Progenitor cell of endocrine pancreas (in vitro differentiated cells): ENCODE data around the gene SLC8A2. TPM values are rescaled to one million over a fixed set of nuclear protein-coding genes. Genes with fewer than 3 reads are reported as not detected.

Experiments
- DNase-seq: peaks from one replicate; pipeline ENCODE4 v3.0.0; 2021; ENCODE audit warnings: low spot score; ENCODE audit not compliant: unreplicated experiment
- H3K27ac Mint-ChIP-seq: 2 replicates; pipeline ENCODE4 v1.8.0; 2021; ENCODE audit warnings: mild to moderate bottlenecking, moderate library complexity, mixed read lengths
- H3K27me3 Mint-ChIP-seq: 2 replicates; pipeline ENCODE4 v1.8.0; 2021; ENCODE audit warnings: mixed read lengths
- H3K36me3 Mint-ChIP-seq: 2 replicates; pipeline ENCODE4 v1.8.0; 2022; ENCODE audit warnings: mixed read lengths; ENCODE audit not compliant: insufficient read depth
- H3K4me1 Mint-ChIP-seq: 2 replicates; pipeline ENCODE4 v1.8.0; 2021; ENCODE audit warnings: low read depth, mixed read lengths
- H3K4me3 Mint-ChIP-seq: 2 replicates; pipeline ENCODE4 v1.8.0; 2021; ENCODE audit warnings: low read depth, mild to moderate bottlenecking, moderate library complexity, mixed read lengths
- H3K9me3 Mint-ChIP-seq: 2 replicates; pipeline ENCODE4 v1.8.0; 2021; ENCODE audit warnings: low read depth, mixed read lengths
- CTCF ChIP-seq: fragments of 200-600 bp; sonication (generic); IDR thresholded peaks from one replicate; pipeline ENCODE4 v1.5.0; 2021; ENCODE audit warnings: antibody characterized with exemption, mild to moderate bottlenecking; ENCODE audit not compliant: unreplicated experiment
- total RNA-seq: library from RNA; stranded (reverse); gene quantifications from 2 replicates; pipeline ENCODE4 v1.2.1, GENCODE V29; 2021

The SLC8A2 gene
- total RNA-seq, 1 donor from 2014 or later: 1.2 TPM

GRCh38 chr19:47427241-47428176 is 44.2 kb downstream of the SLC8A2 start:
- Mint-ChIP-seq H3K27me3 (peaks cover 50% of the 10 kb centered on the region), H3K36me3 (no peaks in the 10 kb centered on the region), H3K27ac (peak overlapping the region; percentile 86), H3K9me3 (no peaks in the 10 kb centered on the region), H3K4me1 (peaks cover 3% of the 10 kb centered on the region), H3K4me3 (peak overlapping the region; percentile 25)
- DNase-seq: peak; percentile 84
- TF ChIP-seq CTCF: peak; percentile 86

GRCh38 chr19:47423203-47423882 is 48.4 kb downstream of the SLC8A2 start:
- TF ChIP-seq CTCF: no peak
- H3K27ac Mint-ChIP-seq: no peak overlapping the region
- no peaks in the 10 kb centered on the region for H3K36me3 Mint-ChIP-seq
- no peak overlapping the region for H3K4me3 Mint-ChIP-seq
- H3K4me1 Mint-ChIP-seq: peaks cover 15% of the 10 kb centered on the region
- H3K9me3 Mint-ChIP-seq: no peaks in the 10 kb centered on the region
- DNase-seq: no peak
- peaks cover 59% of the 10 kb centered on the region for H3K27me3 Mint-ChIP-seq

- Mint-ChIP-seq H3K4me1 (peaks cover 19% of the 10 kb centered on the region), H3K27ac (peak overlapping the region; percentile 81), H3K36me3 (no peaks in the 10 kb centered on the region), H3K9me3 (no peaks in the 10 kb centered on the region), H3K4me3 (peak overlapping the region; percentile 61), H3K27me3 (peaks cover 66% of the 10 kb centered on the region)
- no peak for TF ChIP-seq CTCF
- DNase-seq: no peak
Measured at GRCh38 chr19:47422417-47423163, 49.1 kb downstream of the SLC8A2 start.

- Mint-ChIP-seq H3K27ac (peak overlapping the region; percentile 81), H3K9me3 (no peaks in the 10 kb centered on the region), H3K36me3 (no peaks in the 10 kb centered on the region), H3K4me1 (peaks cover 19% of the 10 kb centered on the region), H3K4me3 (peak overlapping the region; percentile 61), H3K27me3 (peaks cover 73% of the 10 kb centered on the region)
- TF ChIP-seq CTCF: no peak
- DNase-seq: no peak
Measured at GRCh38 chr19:47421844-47422395, 49.8 kb downstream of the SLC8A2 start.
